Urothelium cell line (cell line): ENCODE results near the gene DFFA.
"Not testable (repeated sequence)": the region's sequence is repeated elsewhere in the genome, so short reads cannot be mapped to it uniquely, and the experiment has no call there.

ENCODE experiments used
- DNase-seq: peaks from one replicate; pipeline ENCODE4 v3.0.0; 2011; ENCODE audit warnings: low spot score, mixed read lengths
- FAIRE-seq: peaks from 2 replicates; lab custom pipeline; 2011; peaks lifted over from hg19 to GRCh38; lab: Jason Lieb, UNC

The DFFA gene

GRCh38 chr1:10470043-10470442 lies 2.3 kb downstream of the DFFA start:
- FAIRE-seq (no peak), DNase-seq (no peak)

GRCh38 chr1:10467078-10467477 lies 5.3 kb downstream of the DFFA start:
- no peak for FAIRE-seq
- no peak for DNase-seq

GRCh38 chr1:10459184-10459583 lies 13.1 kb downstream of the DFFA start:
- peak; percentile 35 for DNase-seq
- no peak for FAIRE-seq

GRCh38 chr1:10457875-10458274 lies 14.5 kb downstream of the DFFA start:
- FAIRE-seq (no peak), DNase-seq (no peak)

- not testable (repeated sequence) for FAIRE-seq
These were observed 14.9 kb downstream of the DFFA start for GRCh38 chr1:10457462-10457861.

GRCh38 chr1:10456661-10457060 lies 15.7 kb downstream of the DFFA start:
- DNase-seq (no peak), FAIRE-seq (no peak)

More at GRCh38 chr1:10457462-10457861, 14.9 kb downstream of the DFFA start:
- not testable (repeated sequence) for DNase-seq

GRCh38 chr1:10456048-10456447 lies 16.3 kb downstream of the DFFA start:
- FAIRE-seq (no peak), DNase-seq (no peak)

GRCh38 chr1:10451287-10451686 lies 21.0 kb downstream of the DFFA start:
- no peak for DNase-seq
- no peak for FAIRE-seq

- no peak for DNase-seq
- no peak for FAIRE-seq
These were observed 21.5 kb downstream of the DFFA start for GRCh38 chr1:10450836-10451235.

GRCh38 chr1:10450156-10450814 lies 22.0 kb downstream of the DFFA start:
- DNase-seq = no peak
- no peak for FAIRE-seq

GRCh38 chr1:10449751-10450150 lies 22.6 kb downstream of the DFFA start, which contains the start of gene CORT:
Gene CORT, plus strand, starts transcription at chr1:10450031. Its CDS starts 193 bp downstream, at chr1:10450224.
- DNase-seq (no peak), FAIRE-seq (no peak)

- DNase-seq (no peak), FAIRE-seq (no peak)
These were observed 25.4 kb downstream of the DFFA start for GRCh38 chr1:10446790-10447422.

- DNase-seq = no peak
These were observed 27.4 kb downstream of the DFFA start for GRCh38 chr1:10444795-10445397.

GRCh38 chr1:10444248-10444647 lies 28.1 kb downstream of the DFFA start:
- FAIRE-seq (no peak), DNase-seq (no peak)

More at GRCh38 chr1:10444795-10445397, 27.4 kb downstream of the DFFA start:
- FAIRE-seq = no peak

- no peak for FAIRE-seq
- DNase-seq = no peak
These were observed 31.5 kb downstream of the DFFA start for GRCh38 chr1:10440794-10441193.

GRCh38 chr1:10440305-10440704 lies 32.0 kb downstream of the DFFA start:
- DNase-seq (no peak), FAIRE-seq (no peak)

- FAIRE-seq = no peak
- no peak for DNase-seq
These were observed 33.6 kb downstream of the DFFA start for GRCh38 chr1:10438677-10439163.

GRCh38 chr1:10437052-10437451 lies 35.3 kb downstream of the DFFA start:
- DNase-seq (no peak), FAIRE-seq (no peak)

GRCh38 chr1:10434590-10434989 lies 37.7 kb downstream of the DFFA start:
- FAIRE-seq (no peak), DNase-seq (no peak)

GRCh38 chr1:10433790-10434189 lies 38.5 kb downstream of the DFFA start:
- DNase-seq (no peak), FAIRE-seq (no peak)

- no peak for FAIRE-seq
- no peak for DNase-seq
These were observed 39.2 kb downstream of the DFFA start for GRCh38 chr1:10432910-10433700.
